Measurements from ENCODE around the gene KCNN3. TPM values are rescaled to one million over a fixed set of nuclear protein-coding genes. Genes with fewer than 3 reads are reported as not detected.

KCNN3 gene
- polyA plus RNA-seq, 1 donor from 2014 or later, result 2.2 TPM

DNA sequence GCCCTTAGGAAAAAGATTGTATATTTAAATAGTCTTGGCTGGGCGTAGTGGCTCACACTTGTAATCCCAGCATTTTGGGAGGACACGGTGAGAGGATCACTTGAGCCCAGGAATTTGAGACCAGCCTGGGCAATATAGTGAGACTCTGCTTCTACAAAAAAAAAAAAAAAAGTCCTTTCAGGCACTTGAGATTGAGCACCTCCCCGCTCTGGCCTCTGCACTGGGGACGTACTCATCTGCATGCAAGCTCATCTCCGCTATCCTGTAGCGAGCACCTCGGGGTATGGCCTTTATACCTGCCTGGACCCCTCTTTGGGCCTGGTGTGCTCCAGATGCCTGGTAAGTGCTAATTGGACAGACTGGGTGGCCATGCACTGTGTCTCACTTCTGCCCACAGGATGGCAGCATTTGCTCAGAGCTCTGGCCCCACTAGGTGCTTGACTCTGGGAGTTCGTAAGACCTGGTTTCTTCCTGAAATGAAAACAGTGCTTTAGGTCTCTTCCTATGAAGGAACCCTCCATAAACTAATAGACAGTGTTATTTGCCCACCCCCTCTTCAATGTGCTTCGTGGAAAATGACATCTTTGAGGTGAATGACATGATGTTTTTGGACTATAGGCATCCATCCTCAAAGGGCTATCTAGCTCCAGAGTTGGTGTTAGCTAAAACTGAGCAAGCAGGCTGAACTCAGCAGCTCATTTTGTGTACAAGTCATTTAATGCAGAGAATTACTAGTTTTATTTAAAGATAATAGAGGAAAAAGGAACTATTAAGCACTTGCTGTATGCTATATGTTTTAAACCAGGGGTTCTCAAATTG, 200.4 kb downstream of the KCNN3 start (continued):
- TF ChIP-seq, protein P1, sequence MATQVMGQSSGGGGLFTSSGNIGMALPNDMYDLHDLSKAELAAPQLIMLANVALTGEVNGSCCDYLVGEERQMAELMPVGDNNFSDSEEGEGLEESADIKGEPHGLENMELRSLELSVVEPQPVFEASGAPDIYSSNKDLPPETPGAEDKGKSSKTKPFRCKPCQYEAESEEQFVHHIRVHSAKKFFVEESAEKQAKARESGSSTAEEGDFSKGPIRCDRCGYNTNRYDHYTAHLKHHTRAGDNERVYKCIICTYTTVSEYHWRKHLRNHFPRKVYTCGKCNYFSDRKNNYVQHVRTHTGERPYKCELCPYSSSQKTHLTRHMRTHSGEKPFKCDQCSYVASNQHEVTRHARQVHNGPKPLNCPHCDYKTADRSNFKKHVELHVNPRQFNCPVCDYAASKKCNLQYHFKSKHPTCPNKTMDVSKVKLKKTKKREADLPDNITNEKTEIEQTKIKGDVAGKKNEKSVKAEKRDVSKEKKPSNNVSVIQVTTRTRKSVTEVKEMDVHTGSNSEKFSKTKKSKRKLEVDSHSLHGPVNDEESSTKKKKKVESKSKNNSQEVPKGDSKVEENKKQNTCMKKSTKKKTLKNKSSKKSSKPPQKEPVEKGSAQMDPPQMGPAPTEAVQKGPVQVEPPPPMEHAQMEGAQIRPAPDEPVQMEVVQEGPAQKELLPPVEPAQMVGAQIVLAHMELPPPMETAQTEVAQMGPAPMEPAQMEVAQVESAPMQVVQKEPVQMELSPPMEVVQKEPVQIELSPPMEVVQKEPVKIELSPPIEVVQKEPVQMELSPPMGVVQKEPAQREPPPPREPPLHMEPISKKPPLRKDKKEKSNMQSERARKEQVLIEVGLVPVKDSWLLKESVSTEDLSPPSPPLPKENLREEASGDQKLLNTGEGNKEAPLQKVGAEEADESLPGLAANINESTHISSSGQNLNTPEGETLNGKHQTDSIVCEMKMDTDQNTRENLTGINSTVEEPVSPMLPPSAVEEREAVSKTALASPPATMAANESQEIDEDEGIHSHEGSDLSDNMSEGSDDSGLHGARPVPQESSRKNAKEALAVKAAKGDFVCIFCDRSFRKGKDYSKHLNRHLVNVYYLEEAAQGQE (IDR thresholded peaks at IDR 0.05; ENCODE audit: borderline replicate concordance), result no peak

DNA sequence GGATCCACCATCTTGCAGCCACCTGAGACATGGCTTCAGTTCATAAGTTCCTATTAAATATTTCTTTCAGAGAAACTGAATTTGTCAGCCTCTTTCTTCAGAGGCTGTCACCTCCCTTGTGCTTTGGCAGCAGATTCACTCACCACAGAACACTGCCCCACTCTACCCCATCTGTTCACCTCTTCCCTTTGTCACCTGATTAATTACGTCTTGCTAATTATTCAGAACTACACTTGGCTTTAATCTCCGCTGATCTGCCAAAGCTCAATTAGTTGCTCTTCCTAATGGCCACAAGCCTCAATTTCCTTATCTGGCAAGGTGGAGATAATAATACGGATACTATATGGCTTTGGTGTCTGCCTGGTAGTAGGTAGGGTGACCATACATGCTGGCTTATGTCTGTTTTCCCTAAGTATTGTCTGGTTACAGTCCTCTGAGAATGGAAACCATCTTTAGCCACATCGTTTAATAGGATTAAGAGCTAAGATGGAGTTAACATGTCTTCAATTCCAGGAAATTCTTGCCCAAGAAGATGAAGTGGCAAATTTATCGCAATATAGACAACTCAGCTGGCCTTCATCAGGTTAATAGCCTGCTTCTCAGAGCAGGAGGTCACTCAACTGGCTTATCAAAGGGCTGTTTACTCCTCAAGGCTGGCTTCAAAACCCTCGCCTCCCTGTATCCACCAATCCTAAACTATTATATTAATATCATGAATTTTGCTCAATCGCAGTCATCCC, 203.9 kb downstream of the KCNN3 start:
- Histone ChIP-seq H3K4me2 (ENCODE audit: low read length) (no peak overlapping the region), H3F3A (ENCODE audit: insufficient read depth, low read length, poor library complexity, severe bottlenecking) (no peaks in the 10 kb centered on the region), H3K9me3 (ENCODE audit: low read length) (no peaks in the 10 kb centered on the region), H3K9ac (ENCODE audit: low read length) (no peak overlapping the region), H3K36me3 (ENCODE audit: insufficient read depth, low read length) (no peaks in the 10 kb centered on the region), H3K4me3 (ENCODE audit: low read length) (no peak overlapping the region), H3K27ac (ENCODE audit: low read length) (no peak overlapping the region), H3K79me2 (replicated peaks; ENCODE audit: insufficient read depth, low read length) (no peaks in the 10 kb centered on the region), H3K9me2 (ENCODE audit: insufficient read depth, low read length) (no peaks in the 10 kb centered on the region), H2AFZ (ENCODE audit: low read depth, low read length) (no peak overlapping the region), H4K20me1 (ENCODE audit: insufficient read depth) (no peaks in the 10 kb centered on the region), H3K27me3 (ENCODE audit: insufficient read depth, low read depth, low read length) (no peaks in the 10 kb centered on the region)
- TF ChIP-seq, protein P2, sequence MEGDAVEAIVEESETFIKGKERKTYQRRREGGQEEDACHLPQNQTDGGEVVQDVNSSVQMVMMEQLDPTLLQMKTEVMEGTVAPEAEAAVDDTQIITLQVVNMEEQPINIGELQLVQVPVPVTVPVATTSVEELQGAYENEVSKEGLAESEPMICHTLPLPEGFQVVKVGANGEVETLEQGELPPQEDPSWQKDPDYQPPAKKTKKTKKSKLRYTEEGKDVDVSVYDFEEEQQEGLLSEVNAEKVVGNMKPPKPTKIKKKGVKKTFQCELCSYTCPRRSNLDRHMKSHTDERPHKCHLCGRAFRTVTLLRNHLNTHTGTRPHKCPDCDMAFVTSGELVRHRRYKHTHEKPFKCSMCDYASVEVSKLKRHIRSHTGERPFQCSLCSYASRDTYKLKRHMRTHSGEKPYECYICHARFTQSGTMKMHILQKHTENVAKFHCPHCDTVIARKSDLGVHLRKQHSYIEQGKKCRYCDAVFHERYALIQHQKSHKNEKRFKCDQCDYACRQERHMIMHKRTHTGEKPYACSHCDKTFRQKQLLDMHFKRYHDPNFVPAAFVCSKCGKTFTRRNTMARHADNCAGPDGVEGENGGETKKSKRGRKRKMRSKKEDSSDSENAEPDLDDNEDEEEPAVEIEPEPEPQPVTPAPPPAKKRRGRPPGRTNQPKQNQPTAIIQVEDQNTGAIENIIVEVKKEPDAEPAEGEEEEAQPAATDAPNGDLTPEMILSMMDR (IDR thresholded peaks at IDR 0.05; ENCODE audit: poor library complexity, severe bottlenecking), result no peak
- TF ChIP-seq MXI1 (conservative IDR thresholded peaks at IDR 0.05; ENCODE audit: poor library complexity, severe bottlenecking), result no peak

DNA sequence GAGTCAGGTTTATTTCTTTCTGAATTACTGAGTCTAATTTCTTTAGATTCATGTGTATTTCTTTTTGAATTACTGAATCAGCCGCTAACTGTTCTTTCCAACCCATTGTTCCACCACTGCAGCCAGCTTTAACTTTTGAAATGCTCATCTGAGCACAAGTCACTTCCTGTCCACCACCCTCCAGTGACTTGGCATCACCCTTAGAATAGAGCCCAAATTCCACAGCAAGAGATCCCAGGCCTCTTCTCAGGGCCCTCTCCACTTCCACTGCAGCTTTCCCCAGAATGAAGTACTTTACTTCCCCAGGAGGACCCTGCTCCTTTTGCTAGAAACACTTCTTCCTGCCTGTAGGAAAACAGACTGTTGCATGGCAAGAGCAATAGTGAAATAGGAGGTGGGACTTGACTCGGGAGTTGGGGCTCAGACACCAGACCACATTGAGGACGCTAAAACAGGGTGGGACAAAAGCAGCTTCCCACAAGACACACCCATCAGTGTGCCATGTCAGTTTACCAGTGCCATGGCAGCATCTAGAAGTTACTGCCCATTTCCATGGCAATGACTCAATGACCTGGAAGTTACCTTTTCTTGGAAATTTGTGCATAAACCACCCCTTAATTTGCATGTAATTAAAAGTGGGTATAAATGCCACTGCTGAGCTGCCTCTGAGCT, 205.6 kb downstream of the KCNN3 start:
- no peak overlapping the region for H3K4me3 ChIP-seq (ENCODE audit: low read length)
- H4K20me1 ChIP-seq (ENCODE audit: insufficient read depth), result no peaks in the 10 kb centered on the region
- H3F3A ChIP-seq (ENCODE audit: insufficient read depth, low read length, poor library complexity, severe bottlenecking), result no peaks in the 10 kb centered on the region
- H3K9me2 ChIP-seq (ENCODE audit: insufficient read depth, low read length), result no peaks in the 10 kb centered on the region
- H3K4me2 ChIP-seq (ENCODE audit: low read length), result no peak overlapping the region
- no peaks in the 10 kb centered on the region for H3K9me3 ChIP-seq (ENCODE audit: low read length)
- H3K36me3 ChIP-seq (ENCODE audit: insufficient read depth, low read length), result no peaks in the 10 kb centered on the region
- no peaks in the 10 kb centered on the region for H3K27me3 ChIP-seq (ENCODE audit: insufficient read depth, low read depth, low read length)
- H3K79me2 ChIP-seq (replicated peaks; ENCODE audit: insufficient read depth, low read length), result no peaks in the 10 kb centered on the region
- no peak overlapping the region for H2AFZ ChIP-seq (ENCODE audit: low read depth, low read length)
- H3K27ac ChIP-seq (ENCODE audit: low read length), result no peak overlapping the region
- no peak overlapping the region for H3K9ac ChIP-seq (ENCODE audit: low read length)
- TF ChIP-seq, protein P1 (IDR thresholded peaks at IDR 0.05; ENCODE audit: borderline replicate concordance), result no peak
- TF ChIP-seq, protein P2 (IDR thresholded peaks at IDR 0.05; ENCODE audit: poor library complexity, severe bottlenecking), result no peak
- TF ChIP-seq EP300 (conservative IDR thresholded peaks at IDR 0.05; ENCODE audit: poor library complexity, severe bottlenecking), result no peak
- TF ChIP-seq SMC3 (conservative IDR thresholded peaks at IDR 0.05; ENCODE audit: poor library complexity), result no peak
- TF ChIP-seq RAD21 (conservative IDR thresholded peaks at IDR 0.05), result no peak
- no peak for TF ChIP-seq MXI1 (conservative IDR thresholded peaks at IDR 0.05; ENCODE audit: poor library complexity, severe bottlenecking)
- no peak for TF ChIP-seq TAF1 (IDR thresholded peaks at IDR 0.05; ENCODE audit: low read depth)
- no peak for TF ChIP-seq EZH2 (IDR thresholded peaks at IDR 0.05; ENCODE audit: borderline replicate concordance, insufficient read depth, low read length, poor library complexity, severe bottlenecking)
- TF ChIP-seq POLR2AphosphoS5 (IDR thresholded peaks at IDR 0.05), result no peak
